Measurements from ENCODE around the gene TMEM72. TPM values are rescaled to one million over a fixed set of nuclear protein-coding genes. Genes with fewer than 3 reads are reported as not detected.

TMEM72 gene
- total RNA-seq, 1 donor from 2014 or later, result not detected

GRCh38 chr10:44902941-44903545 lies 8.1 kb upstream of the TMEM72 start:
- Histone ChIP-seq H3K4me1 (ENCODE audit: insufficient read depth, low read length) (no peaks in the 10 kb centered on the region), H3K27ac (ENCODE audit: low read depth, low read length) (no peak overlapping the region), H3K9me3 (ENCODE audit: insufficient read depth, low read depth, low read length) (no peaks in the 10 kb centered on the region), H4K20me1 (ENCODE audit: insufficient read depth, low read length) (no peaks in the 10 kb centered on the region), H3K79me2 (ENCODE audit: insufficient read depth, low read length) (no peaks in the 10 kb centered on the region), H3K27me3 (ENCODE audit: insufficient read depth, low read length) (peaks cover 13% of the 10 kb centered on the region), H3K36me3 (ENCODE audit: insufficient read depth, low read length) (no peaks in the 10 kb centered on the region), H2AFZ (ENCODE audit: low read depth, low read length) (no peak overlapping the region), H3K4me2 (ENCODE audit: low read length) (no peak overlapping the region), H3K9ac (ENCODE audit: low read length) (no peak overlapping the region), H3K4me3 (ENCODE audit: insufficient read depth, low read depth, low read length) (no peak overlapping the region)
- Mint-ChIP-seq H3K4me1 (ENCODE audit: low read depth, unreplicated experiment) (peaks cover 11% of the 10 kb centered on the region), H3K9me3 (ENCODE audit: unreplicated experiment) (no peaks in the 10 kb centered on the region), H3K4me3 (ENCODE audit: unreplicated experiment) (no peak overlapping the region), H3K36me3 (ENCODE audit: low read depth, unreplicated experiment) (no peaks in the 10 kb centered on the region), H3K27ac (ENCODE audit: unreplicated experiment) (no peak overlapping the region), H3K27me3 (ENCODE audit: low read depth, unreplicated experiment) (peaks cover 5% of the 10 kb centered on the region)
- DNase-seq (ENCODE audit: low read depth) (no peak), FAIRE-seq (no peak)
- TF ChIP-seq EZH2 (IDR thresholded peaks at IDR 0.05; ENCODE audit: insufficient read depth, low read length) (no peak), CTCF (IDR thresholded peaks at IDR 0.05; ENCODE audit: insufficient read depth, low read depth, low read length) (no peak)

GRCh38 chr10:44906486-44906885 lies 4.7 kb upstream of the TMEM72 start:
- Mint-ChIP-seq H3K36me3 (ENCODE audit: low read depth, unreplicated experiment) (no peaks in the 10 kb centered on the region), H3K27me3 (ENCODE audit: low read depth, unreplicated experiment) (peaks cover 6% of the 10 kb centered on the region), H3K4me1 (ENCODE audit: low read depth, unreplicated experiment) (peaks cover 8% of the 10 kb centered on the region), H3K4me3 (ENCODE audit: unreplicated experiment) (no peak overlapping the region), H3K27ac (ENCODE audit: unreplicated experiment) (no peak overlapping the region), H3K9me3 (ENCODE audit: unreplicated experiment) (no peaks in the 10 kb centered on the region)
- no peak overlapping the region for H3K27ac ChIP-seq (ENCODE audit: low read depth, low read length)
- no peaks in the 10 kb centered on the region for H3K4me1 ChIP-seq (ENCODE audit: insufficient read depth, low read length)
- H2AFZ ChIP-seq (ENCODE audit: low read depth, low read length), result no peak overlapping the region
- peaks cover 15% of the 10 kb centered on the region for H3K27me3 ChIP-seq (ENCODE audit: insufficient read depth, low read length)
- no peaks in the 10 kb centered on the region for H3K79me2 ChIP-seq (ENCODE audit: insufficient read depth, low read length)
- no peaks in the 10 kb centered on the region for H4K20me1 ChIP-seq (ENCODE audit: insufficient read depth, low read length)
- no peak overlapping the region for H3K4me3 ChIP-seq (ENCODE audit: insufficient read depth, low read depth, low read length)
- TF ChIP-seq CTCF (IDR thresholded peaks at IDR 0.05; ENCODE audit: insufficient read depth, low read depth, low read length) (no peak), EZH2 (IDR thresholded peaks at IDR 0.05; ENCODE audit: insufficient read depth, low read length) (no peak)
- H3K9ac ChIP-seq (ENCODE audit: low read length), result no peak overlapping the region
- no peak overlapping the region for H3K4me2 ChIP-seq (ENCODE audit: low read length)
- no peaks in the 10 kb centered on the region for H3K9me3 ChIP-seq (ENCODE audit: insufficient read depth, low read depth, low read length)
- DNase-seq (ENCODE audit: low read depth), result no peak
- no peak for FAIRE-seq
- no peaks in the 10 kb centered on the region for H3K36me3 ChIP-seq (ENCODE audit: insufficient read depth, low read length)

GRCh38 chr10:44907556-44907955 lies 3.6 kb upstream of the TMEM72 start:
- H3K36me3 Mint-ChIP-seq (ENCODE audit: low read depth, unreplicated experiment), result no peaks in the 10 kb centered on the region
- H3K4me1 ChIP-seq (ENCODE audit: insufficient read depth, low read length), result no peaks in the 10 kb centered on the region
- peaks cover 8% of the 10 kb centered on the region for H3K4me1 Mint-ChIP-seq (ENCODE audit: low read depth, unreplicated experiment)
- H3K79me2 ChIP-seq (ENCODE audit: insufficient read depth, low read length), result no peaks in the 10 kb centered on the region
- H3K27ac ChIP-seq (ENCODE audit: low read depth, low read length), result no peak overlapping the region
- no peak for TF ChIP-seq CTCF (IDR thresholded peaks at IDR 0.05; ENCODE audit: insufficient read depth, low read depth, low read length)
- TF ChIP-seq EZH2 (IDR thresholded peaks at IDR 0.05; ENCODE audit: insufficient read depth, low read length), result no peak
- DNase-seq (ENCODE audit: low read depth) (no peak), FAIRE-seq (no peak)
- H3K36me3 ChIP-seq (ENCODE audit: insufficient read depth, low read length), result no peaks in the 10 kb centered on the region
- no peak overlapping the region for H3K4me2 ChIP-seq (ENCODE audit: low read length)
- H3K9ac ChIP-seq (ENCODE audit: low read length), result no peak overlapping the region
- no peaks in the 10 kb centered on the region for H4K20me1 ChIP-seq (ENCODE audit: insufficient read depth, low read length)
- H3K27me3 ChIP-seq (ENCODE audit: insufficient read depth, low read length), result peaks cover 15% of the 10 kb centered on the region
- H3K9me3 ChIP-seq (ENCODE audit: insufficient read depth, low read depth, low read length), result no peaks in the 10 kb centered on the region
- H3K9me3 Mint-ChIP-seq (ENCODE audit: unreplicated experiment), result no peaks in the 10 kb centered on the region
- peaks cover 13% of the 10 kb centered on the region for H3K27me3 Mint-ChIP-seq (ENCODE audit: low read depth, unreplicated experiment)
- no peak overlapping the region for H3K4me3 Mint-ChIP-seq (ENCODE audit: unreplicated experiment)
- H3K4me3 ChIP-seq (ENCODE audit: insufficient read depth, low read depth, low read length), result no peak overlapping the region
- H3K27ac Mint-ChIP-seq (ENCODE audit: unreplicated experiment), result no peak overlapping the region
- no peak overlapping the region for H2AFZ ChIP-seq (ENCODE audit: low read depth, low read length)
